NT2/D1 (cell line): ENCODE data around the gene LBHD2.

Source experiments
- DNase-seq: peaks from one replicate; pipeline ENCODE4 v3.0.0-alpha.2; 2011; ENCODE audit warnings: low read depth, low spot score
- H3K27me3 ChIP-seq: 2 replicates; pipeline ENCODE4 v1.6.0; 2011; ENCODE audit warnings: mild to moderate bottlenecking; ENCODE audit not compliant: insufficient read length, insufficient read depth
- H3K36me3 ChIP-seq: 2 replicates; pipeline ENCODE4 v1.6.1; 2011; ENCODE audit warnings: mild to moderate bottlenecking, low read length, mixed read lengths; ENCODE audit not compliant: insufficient read depth, insufficient read length
- H3K4me1 ChIP-seq: 2 replicates; pipeline ENCODE4 v1.5.1; 2011; ENCODE audit not compliant: insufficient read depth, insufficient read length
- H3K4me3 ChIP-seq: 2 replicates; pipeline ENCODE4 v1.5.1; 2011; ENCODE audit warnings: low read depth; ENCODE audit not compliant: insufficient read length
- H3K9ac ChIP-seq: 2 replicates; pipeline ENCODE4 v1.6.0; 2011; ENCODE audit warnings: low read depth; ENCODE audit not compliant: insufficient read length
- H3K9me3 ChIP-seq: 2 replicates; pipeline ENCODE4 v1.5.1; 2011; ENCODE audit warnings: mild to moderate bottlenecking, low read length; ENCODE audit not compliant: insufficient read depth
- SUZ12 ChIP-seq: IDR thresholded peaks from 2 replicates; pipeline ENCODE4 v1.6.1; 2011; ENCODE audit not compliant: insufficient read length, insufficient read depth; ENCODE audit errors: extremely low read depth
- YY1 ChIP-seq: IDR thresholded peaks from 2 replicates; pipeline ENCODE4 v1.6.1; 2011; ENCODE audit not compliant: insufficient read length, insufficient read depth
- ZNF274 ChIP-seq: IDR thresholded peaks from 2 replicates; pipeline ENCODE4 v1.6.1; 2011; ENCODE audit warnings: mild to moderate bottlenecking, low read depth, low read length

Gene LBHD2

GRCh38 chr14:103094406-103095209 is 10.6 kb downstream of the LBHD2 start, which contains the start of gene EXOC3L4:
TSS of gene EXOC3L4 (plus strand) at chr14:103094725. CDS start at chr14:103100220, 5,495 bp downstream.
- peak within 1 kb of the TSS; percentile 56 for H3K9ac ChIP-seq
- no peak within 1 kb of the TSS for H3K4me3 ChIP-seq
- DNase-seq: no peak
- H3K27me3 ChIP-seq: peaks cover 2% of the 10 kb centered on the region
- H3K4me1 ChIP-seq: peaks cover 25% of the 10 kb centered on the region
- no peak for TF ChIP-seq ZNF274
- TF ChIP-seq SUZ12: no peak
- no peak for TF ChIP-seq YY1
- no peaks in the 10 kb centered on the region for H3K36me3 ChIP-seq
- H3K9me3 ChIP-seq: no peaks in the 10 kb centered on the region

- Histone ChIP-seq H3K27me3 (peaks cover 2% of the 10 kb centered on the region), H3K4me1 (peaks cover 30% of the 10 kb centered on the region), H3K4me3 (no peak overlapping the region), H3K9me3 (no peaks in the 10 kb centered on the region), H3K9ac (no peak overlapping the region), H3K36me3 (no peaks in the 10 kb centered on the region)
- DNase-seq: no peak
- no peak for TF ChIP-seq YY1
- TF ChIP-seq ZNF274: no peak
- no peak for TF ChIP-seq SUZ12
Observed at GRCh38 chr14:103095210-103095778, 11.3 kb downstream of the LBHD2 start.

- Histone ChIP-seq H3K4me3 (no peak overlapping the region), H3K9me3 (no peaks in the 10 kb centered on the region), H3K27me3 (no peaks in the 10 kb centered on the region), H3K4me1 (peaks cover 24% of the 10 kb centered on the region), H3K9ac (no peak overlapping the region), H3K36me3 (no peaks in the 10 kb centered on the region)
- TF ChIP-seq SUZ12: no peak
- no peak for TF ChIP-seq YY1
- TF ChIP-seq ZNF274: no peak
- DNase-seq: no peak
Observed at GRCh38 chr14:103096387-103096786, 12.4 kb downstream of the LBHD2 start.

- TF ChIP-seq ZNF274: no peak
- no peak for TF ChIP-seq SUZ12
- TF ChIP-seq YY1: no peak
- H3K36me3 ChIP-seq: no peaks in the 10 kb centered on the region
- no peaks in the 10 kb centered on the region for H3K9me3 ChIP-seq
- H3K9ac ChIP-seq: peak overlapping the region; percentile 38
- no peak overlapping the region for H3K4me3 ChIP-seq
- no peak for DNase-seq
- peaks cover 23% of the 10 kb centered on the region for H3K4me1 ChIP-seq
- H3K27me3 ChIP-seq: no peaks in the 10 kb centered on the region
Observed at GRCh38 chr14:103097244-103097993, 13.4 kb downstream of the LBHD2 start.

GRCh38 chr14:103097994-103098957 is 14.3 kb downstream of the LBHD2 start:
- no peaks in the 10 kb centered on the region for H3K36me3 ChIP-seq
- H3K9me3 ChIP-seq: no peaks in the 10 kb centered on the region
- no peaks in the 10 kb centered on the region for H3K27me3 ChIP-seq
- TF ChIP-seq ZNF274 (no peak), SUZ12 (no peak), YY1 (no peak)
- DNase-seq: no peak
- H3K4me3 ChIP-seq: no peak overlapping the region
- H3K9ac ChIP-seq: peak overlapping the region; percentile 38
- H3K4me1 ChIP-seq: peaks cover 24% of the 10 kb centered on the region

GRCh38 chr14:103099081-103099732 is 15.2 kb downstream of the LBHD2 start:
- no peaks in the 10 kb centered on the region for H3K27me3 ChIP-seq
- no peak overlapping the region for H3K4me3 ChIP-seq
- TF ChIP-seq SUZ12 (no peak), ZNF274 (no peak), YY1 (no peak)
- H3K9me3 ChIP-seq: no peaks in the 10 kb centered on the region
- H3K36me3 ChIP-seq: no peaks in the 10 kb centered on the region
- DNase-seq: no peak
- H3K9ac ChIP-seq: peak overlapping the region; percentile 56
- H3K4me1 ChIP-seq: peaks cover 25% of the 10 kb centered on the region
